GM18870 (cell line): ENCODE results near the gene ACAT2.
"Not testable (repeated sequence)": the region's sequence is repeated elsewhere in the genome, so short reads cannot be mapped to it uniquely, and the experiment has no call there.

Experiments used
- ATAC-seq: cut with Tn5 transposase; IDR thresholded peaks from one replicate; pipeline ENCODE4 v1.9.1; 2021; ENCODE audit warnings: moderate library complexity; ENCODE audit not compliant: unreplicated experiment

ACAT2 gene

DNA sequence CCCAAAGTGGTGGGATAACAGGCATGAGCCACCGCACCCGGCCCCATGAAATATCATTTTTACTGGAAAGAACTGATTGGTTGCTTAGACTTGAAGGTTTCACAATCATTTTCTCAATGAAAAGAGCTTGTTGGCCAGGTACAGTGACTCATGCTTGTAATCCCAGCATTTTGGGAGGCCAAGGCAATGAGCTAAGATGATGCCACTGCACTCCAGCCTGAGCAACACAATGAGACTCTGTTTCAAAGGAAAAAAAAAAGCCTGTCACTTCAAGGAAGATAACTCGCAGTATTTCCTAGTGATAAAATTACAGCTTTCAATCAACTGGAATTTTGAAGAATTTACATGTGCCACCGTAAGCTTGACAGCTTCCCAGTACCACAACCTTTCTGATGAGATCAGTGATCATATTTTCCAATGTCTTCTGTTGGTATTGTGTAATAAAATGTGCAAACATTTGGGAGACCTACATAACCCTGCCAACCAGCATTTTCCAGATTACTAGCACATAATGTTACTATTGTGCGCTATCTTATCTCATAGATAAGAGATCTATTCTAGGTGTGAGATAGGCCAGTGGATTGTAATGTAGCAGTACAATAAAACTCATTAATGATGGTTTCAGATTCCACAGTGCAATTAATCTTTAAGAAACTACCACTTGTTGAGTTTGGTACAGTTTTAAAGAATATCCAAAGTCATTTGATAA is 45.5 kb downstream of the ACAT2 start:
- no peak for ATAC-seq

DNA sequence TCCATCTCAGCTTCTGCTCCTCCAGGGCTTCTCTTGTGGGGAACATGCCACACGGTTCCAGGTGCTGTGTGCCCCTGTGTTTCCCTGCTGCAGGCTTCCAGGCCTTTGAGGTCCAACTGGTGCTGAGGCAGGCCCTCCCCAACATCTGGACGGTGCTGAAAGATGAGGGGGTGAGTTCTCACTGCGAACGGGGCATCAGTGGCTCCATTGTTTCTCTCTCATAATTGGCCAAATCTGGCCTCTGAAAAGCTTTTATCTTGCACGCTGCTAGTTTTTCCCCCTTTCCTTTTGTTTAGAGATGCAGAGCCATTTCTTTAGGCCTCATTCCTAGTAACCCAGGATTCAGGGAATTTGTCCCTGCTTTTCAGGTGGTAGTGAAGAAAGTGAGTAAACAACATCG is 46.8 kb downstream of the ACAT2 start:
- no peak for ATAC-seq

DNA sequence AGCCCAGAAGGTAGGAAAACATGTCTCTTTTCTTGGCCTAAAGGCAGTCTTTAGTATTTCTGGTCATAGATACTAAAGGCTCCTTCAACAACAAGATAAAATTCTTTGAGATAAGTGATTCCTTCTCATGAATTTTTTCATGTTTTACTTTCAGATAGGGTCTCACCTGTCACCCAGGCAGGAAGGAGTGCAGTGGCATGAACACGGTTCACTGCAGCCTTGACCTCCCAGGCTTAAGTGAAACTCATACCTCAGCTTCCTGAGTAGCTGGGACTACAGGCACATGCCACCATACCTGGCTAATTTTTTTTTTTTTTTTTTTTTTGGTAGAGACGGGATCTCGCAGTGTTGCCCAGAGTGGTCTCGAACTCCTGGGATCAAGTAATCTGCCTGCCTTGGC is 47.3 kb downstream of the ACAT2 start:
- ATAC-seq = no peak

DNA sequence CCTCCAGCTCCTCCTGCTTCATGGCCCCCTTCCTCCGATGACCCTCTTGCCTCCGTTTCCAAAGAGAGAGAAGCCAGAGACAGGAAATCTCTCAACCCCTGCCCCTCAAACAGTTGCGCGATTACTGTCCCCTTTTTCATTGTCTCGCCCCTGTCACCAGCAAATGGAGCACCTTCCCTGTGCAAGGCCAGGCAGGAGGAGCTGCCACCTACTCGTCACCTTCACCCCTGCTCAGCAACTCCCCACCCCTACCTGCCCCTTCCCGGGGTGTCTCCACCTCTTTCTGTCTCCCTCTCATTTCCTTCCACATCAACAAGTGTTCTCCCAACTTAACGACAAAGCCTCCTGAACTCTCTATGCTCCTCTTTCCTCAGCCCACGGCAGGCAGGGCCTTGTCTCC is 51.9 kb downstream of the ACAT2 start:
- no peak for ATAC-seq

DNA sequence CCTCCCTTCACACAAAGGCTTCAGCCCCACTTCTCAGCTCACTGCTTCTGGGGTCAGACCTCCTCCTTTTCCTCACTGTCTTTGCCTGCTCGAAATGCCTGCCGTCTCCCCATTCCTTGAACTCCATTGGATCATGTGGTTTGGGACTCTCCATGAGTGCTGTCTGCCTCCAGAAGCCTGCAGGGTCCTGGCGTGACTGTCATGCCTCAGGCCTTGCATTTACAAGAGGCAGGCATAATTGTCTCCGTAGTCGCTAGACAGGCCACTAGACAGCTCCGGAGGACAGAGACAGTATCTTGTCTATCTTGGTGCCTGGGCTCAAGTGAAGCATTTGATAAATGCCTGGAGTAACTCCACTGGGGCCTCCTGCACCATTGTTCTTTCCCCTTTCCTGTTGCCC is 53.6 kb downstream of the ACAT2 start:
- ATAC-seq = no peak

DNA sequence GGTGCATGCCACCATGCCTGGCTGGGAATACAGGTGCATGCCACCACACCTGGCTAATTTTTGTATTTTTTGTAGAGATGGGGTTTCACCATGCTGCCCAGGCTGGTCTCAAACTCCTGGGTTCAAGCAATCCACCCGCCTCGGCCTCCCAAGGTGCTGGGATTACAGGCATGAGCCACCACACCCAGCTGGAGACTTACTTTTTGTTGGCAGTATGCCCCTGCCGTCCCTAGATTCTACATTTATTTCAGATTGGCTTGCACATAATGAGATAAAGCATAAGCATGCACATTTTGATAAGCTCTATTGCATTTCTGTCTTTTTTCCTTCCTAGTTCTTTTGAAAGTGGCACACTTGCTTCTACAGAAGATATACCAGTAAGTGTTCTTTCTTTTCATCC is 54.9 kb downstream of the ACAT2 start:
- ATAC-seq = not testable (repeated sequence)

DNA sequence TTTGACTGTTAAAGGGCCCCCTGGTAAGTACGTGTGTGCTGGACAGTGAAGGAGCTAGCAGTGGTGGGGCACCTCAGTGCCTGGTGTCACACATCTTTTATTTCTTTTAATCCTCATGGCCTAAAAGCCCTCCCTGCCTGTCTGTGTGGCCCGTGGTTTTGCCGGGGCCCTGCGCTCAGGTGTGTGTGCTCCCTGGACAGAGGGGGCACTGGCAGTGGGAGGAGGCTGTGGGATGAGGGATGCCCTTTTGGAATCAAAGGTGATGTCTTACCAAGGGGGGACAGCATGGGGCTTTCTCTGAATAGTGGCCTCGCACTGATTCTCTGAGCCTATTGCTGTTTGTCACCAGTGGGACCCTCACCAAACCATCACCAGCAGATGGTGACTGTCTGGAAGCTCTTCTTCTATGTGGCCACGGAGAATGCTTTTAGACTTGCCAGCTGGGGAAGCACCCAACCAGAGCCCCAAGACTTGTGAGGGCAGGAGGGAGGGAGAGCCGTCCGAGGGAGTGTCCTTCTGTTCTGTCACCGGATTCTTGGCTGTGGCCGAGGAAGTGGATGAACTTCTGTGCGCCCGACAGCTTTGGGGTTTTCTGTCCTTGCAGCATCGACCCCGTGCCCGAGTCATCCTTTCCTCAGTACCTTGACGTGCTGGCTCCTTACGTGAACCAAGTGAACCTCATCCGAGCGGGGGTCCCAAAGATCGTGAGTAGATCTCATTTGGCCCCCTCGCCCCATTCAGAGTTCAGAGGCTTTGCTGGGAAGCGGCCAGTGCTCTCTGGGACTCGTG is 56.3 kb downstream of the ACAT2 start:
- no peak for ATAC-seq

DNA sequence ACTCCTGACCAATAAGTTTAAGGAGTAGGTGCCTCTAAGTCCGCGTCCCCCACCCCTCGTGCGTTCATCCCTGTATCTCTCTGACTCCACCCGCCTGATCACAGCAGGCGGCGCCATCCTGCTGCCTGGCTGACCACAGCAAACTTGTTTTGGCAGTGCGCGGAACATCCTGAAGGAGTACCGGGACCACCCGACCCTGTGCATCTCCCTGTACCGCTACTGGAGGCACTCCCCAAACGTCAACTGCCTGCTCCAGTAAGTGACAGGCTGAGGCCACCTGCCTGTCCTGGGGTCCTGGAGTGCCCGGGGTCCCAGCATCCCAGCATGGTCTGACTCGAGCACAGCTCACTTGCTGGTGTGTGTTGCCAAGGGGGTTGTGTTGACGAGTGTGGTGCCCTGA is 57.3 kb downstream of the ACAT2 start:
- no peak for ATAC-seq

DNA sequence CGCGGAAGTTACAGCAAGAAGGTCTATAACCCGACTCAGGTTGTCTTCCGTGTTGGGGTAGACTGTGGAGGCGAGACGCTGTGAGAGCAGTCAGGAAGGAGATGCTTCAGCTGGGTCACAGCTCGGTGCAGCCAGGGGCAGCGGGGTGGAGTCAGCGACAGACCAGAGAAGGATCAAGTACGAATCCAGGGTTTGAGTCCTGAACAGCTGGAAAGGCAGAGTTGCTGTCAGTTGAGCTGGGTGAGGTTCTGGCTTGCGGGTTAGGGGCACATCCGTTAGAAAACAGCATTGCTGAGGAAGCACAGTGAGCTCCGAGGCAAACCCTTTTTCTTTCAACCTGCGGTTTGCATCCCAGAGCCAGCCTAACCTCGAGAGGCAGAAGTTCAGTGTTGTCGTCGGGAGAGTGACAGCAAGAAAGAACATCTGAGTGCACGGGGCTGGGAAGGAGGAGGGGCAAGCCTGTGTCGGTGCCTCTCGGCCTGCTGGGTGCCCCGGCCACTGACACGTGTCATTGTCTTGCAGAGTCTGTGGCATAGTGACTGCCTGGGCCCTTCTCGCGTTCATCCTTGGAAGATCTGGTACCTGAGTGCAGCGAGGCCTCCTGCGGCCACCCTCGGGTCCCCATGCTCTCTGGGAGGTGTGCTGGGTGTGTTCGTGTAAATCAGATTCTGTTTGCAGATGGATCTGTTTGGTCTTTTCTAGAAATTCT is 58.2 kb downstream of the ACAT2 start:
- ATAC-seq = no peak

DNA sequence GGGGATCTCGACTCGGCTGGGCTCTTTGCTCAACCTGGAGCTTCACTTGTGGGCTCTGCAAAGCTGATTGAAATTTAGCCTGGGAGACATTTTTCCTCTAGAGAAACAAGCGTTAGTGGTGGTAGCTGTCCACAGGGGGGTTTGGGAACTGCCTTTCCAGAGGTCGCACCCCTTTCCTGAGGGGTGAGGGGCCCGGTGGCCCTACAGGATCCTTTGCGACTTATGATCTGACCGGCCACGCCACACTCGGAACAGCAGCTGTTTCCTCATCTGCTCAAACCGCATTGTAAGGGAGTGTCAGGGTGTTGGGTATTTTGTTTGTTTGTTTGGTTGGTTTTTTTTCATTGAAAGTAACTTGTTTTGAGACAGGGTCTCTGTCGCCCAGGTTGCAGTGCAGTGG is 59.3 kb downstream of the ACAT2 start:
- ATAC-seq = no peak

DNA sequence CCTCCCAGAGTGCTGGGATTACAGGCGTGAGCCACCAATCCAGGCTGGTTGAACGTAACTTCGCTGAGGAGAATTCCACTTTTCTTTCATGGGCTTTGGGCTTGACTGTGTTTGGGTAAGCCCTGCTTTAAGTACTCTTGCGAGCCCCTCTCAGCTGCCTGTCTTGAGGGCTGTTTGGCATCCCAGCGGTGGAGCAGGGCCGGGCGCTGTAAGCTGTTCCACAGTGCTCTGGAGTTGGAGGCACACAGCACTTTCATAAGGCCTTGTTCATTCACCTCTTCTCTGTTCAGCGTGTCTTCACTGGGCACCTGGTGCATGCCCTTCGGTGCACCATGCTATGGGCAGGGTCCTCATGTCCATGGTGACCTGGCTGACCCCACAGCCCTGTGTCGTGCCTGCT is 59.9 kb downstream of the ACAT2 start:
- ATAC-seq = no peak

DNA sequence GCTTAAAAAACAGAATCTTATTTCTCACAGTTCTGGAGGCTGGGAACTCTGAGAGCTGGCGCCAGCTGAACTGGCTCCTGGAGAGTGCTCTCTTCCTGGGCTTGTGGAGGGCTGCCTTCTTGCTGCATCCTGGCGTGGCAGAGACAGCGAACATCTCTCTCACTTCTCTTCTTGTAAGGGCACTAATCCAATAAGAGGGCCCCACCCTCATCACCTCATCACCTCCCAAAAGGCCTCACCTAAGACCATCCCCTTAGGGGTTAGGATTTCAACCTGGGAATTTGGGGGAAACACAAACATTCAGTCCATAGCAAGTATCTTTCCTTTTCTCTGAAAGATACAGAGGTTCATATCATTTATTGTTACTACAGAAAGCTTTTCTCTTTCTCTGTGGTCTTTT is 62.1 kb downstream of the ACAT2 start:
- no peak for ATAC-seq

DNA sequence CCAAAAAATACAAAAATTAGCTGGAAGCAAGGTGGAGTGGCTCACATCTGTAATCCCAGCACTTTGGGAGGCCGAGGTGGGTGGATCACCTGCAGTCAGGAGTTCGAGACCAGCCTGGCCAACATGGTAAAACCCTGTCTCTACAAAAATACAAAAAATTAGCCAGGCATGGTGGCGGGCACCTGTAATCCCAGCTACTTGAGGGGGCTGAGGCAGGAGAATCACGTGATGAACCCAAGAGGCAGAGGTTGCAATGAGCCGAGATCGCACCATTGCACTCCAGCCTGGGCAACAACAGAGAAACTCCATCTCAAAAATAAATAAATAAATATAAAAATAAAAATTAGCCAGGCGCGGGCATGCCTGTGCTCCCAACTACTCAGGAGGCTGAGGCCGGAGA is 62.8 kb downstream of the ACAT2 start:
- not testable (repeated sequence) for ATAC-seq

DNA sequence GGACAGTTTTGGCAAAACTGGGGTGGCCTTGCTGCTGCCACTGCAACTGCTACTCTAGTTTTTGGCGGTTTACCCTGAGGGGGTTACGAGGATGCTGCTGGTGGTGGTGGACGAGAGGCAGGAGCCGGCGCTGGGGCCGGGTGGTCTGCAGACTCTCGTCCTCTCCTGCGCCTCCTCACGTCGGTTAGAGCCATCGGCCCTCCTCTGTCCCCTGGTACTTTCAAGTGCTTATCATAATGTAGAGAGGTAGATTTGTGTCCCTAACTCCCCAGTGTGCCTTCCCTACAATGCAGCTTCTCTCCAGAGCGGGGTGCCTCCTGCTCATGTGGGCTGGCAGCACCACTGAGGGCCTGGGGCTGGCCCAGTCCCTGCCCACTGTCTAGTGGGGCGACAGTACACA is 64.2 kb downstream of the ACAT2 start:
- ATAC-seq = no peak

DNA sequence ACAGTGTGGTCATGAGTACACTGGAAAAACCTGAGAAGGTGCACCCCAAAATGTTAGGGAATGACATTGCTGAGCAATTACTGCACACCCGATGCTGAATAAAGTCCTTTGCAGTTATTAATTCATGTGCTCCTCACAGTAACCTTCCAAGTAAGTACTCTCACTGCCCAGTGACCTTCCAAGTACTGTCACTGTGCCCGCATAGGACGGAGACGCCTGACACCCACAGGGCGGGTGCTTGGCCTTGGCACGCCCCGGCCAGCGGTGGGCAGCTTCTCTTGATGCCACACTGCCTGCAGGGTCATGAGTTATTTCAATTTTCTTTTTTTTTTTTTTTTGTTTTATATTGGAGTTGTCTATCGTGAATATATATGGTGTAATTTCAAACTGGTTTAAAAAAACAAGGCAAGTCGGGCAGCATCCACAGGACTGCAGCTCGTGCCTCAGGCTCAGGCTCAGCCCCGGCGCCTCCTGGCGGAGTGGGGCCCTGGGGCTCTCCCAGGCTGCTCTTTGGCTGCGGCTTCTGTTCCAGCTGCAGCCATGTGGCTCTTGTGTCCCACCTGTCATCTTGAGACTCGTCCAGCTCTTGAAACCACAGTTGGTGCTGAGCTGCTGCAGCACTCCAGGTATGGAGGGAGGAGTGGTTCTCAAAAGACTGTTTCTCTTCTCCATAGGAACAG is 65.3 kb downstream of the ACAT2 start:
- no peak for ATAC-seq

DNA sequence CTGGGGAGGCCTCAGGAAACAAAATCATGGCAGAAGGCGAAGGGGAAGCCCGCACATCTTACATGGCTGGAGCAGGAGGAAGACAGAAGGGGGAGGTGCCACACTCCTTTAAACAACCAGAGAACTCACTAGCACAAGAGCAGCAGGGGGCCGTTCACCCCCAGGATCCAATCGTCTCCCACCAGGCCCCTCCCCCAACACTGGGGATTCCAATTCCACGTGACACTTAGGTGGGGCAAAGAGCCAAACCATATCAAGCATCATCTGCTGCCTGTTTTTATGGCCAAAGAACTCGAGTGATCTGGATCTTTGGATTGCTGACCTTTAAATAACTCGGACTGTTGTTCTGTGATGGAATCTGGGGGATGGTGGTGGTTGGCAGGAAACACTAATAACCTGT is 66.2 kb downstream of the ACAT2 start:
- no peak for ATAC-seq
